Measurements from ENCODE around the gene CTDNEP1.

DNA sequence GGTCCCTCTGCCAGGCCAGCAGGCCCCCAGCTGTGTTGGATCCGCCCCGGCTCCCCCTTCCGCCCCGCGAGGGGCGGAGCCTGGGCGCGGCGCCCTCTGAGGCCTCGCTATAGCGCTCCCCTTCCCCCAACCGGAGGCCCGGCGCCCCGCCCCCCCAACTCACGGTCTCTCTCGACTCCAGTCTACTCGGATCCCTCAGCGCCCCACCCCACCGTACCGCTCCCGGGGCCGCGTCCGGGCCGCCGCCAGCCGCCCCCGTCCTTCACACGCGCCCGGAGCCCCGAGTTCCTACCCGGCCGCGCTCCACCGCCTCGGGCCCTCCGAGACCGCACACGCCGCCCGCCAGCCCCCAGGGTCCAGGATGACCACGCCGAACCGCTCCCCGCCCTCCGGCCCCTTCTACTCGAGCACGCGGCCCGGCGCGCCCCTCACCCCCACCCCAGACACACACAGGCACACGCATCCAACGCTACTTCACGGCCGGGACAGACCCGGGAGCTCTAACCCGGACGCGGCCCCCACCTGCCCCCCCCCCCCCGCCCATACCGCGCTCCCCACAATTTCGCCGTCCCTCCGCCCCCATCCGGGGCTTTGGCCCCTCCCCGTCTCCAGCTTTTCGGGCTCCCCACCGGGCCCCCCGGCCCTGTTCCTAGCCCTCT, 13.6 kb downstream of the CTDNEP1 start:
- no peak for TF ChIP-seq EZH2phosphoT487 (IDR thresholded peaks at IDR 0.05; ENCODE audit: borderline replicate concordance, low read depth)
- TF ChIP-seq RFX5 (IDR thresholded peaks at IDR 0.05; ENCODE audit: low read length) = no peak
- TF ChIP-seq, protein P1, sequence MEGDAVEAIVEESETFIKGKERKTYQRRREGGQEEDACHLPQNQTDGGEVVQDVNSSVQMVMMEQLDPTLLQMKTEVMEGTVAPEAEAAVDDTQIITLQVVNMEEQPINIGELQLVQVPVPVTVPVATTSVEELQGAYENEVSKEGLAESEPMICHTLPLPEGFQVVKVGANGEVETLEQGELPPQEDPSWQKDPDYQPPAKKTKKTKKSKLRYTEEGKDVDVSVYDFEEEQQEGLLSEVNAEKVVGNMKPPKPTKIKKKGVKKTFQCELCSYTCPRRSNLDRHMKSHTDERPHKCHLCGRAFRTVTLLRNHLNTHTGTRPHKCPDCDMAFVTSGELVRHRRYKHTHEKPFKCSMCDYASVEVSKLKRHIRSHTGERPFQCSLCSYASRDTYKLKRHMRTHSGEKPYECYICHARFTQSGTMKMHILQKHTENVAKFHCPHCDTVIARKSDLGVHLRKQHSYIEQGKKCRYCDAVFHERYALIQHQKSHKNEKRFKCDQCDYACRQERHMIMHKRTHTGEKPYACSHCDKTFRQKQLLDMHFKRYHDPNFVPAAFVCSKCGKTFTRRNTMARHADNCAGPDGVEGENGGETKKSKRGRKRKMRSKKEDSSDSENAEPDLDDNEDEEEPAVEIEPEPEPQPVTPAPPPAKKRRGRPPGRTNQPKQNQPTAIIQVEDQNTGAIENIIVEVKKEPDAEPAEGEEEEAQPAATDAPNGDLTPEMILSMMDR (IDR thresholded peaks at IDR 0.05) = no peak
